Sigmoid colon (tissue), 7 donors: ENCODE data around the gene CDH23. TPM values are rescaled to one million over a fixed set of nuclear protein-coding genes. Genes with fewer than 3 reads are reported as not detected.

Source experiments
- DNase-seq: peaks from one replicate; pipeline ENCODE4 v3.0.0-alpha.2; 2019
- H3K27ac ChIP-seq, 4 donors: fragments of 200-600 bp; sonication (generic); one replicate each; pipeline ENCODE4 v1.5.1; 2016 to 2019; ENCODE audit warnings: mild to moderate bottlenecking in 1 of 4
- H3K27me3 ChIP-seq, 3 donors: fragments of 200-600 bp; sonication (generic); one replicate each; pipeline ENCODE4 v1.5.1; 2019; ENCODE audit warnings: mild to moderate bottlenecking in 1 of 3
- H3K36me3 ChIP-seq, 4 donors: fragments of 200-600 bp; sonication (generic); one replicate each; pipeline ENCODE4 v1.5.1; 2016 to 2019
- H3K4me1 ChIP-seq, 4 donors: fragments of 200-600 bp; sonication (generic); one replicate each; pipeline ENCODE4 v1.5.1; 2017 to 2019
- H3K4me3 ChIP-seq, 4 donors: fragments of 200-600 bp; sonication (generic); one replicate each; pipeline ENCODE4 v1.5.1; 2017 to 2019; ENCODE audit warnings: mild to moderate bottlenecking in 2 of 4, moderate library complexity in 1 of 4
- H3K9me3 ChIP-seq, 4 donors: fragments of 200-600 bp in 3 of 4; sonication (generic) in 3 of 4; one replicate each; pipeline versions ENCODE4 v1.5.1 to v1.6.1; 2013 to 2019
- CTCF ChIP-seq, 4 experiments: fragments of 450-650 bp in 3 of 4; fragments of 200-600 bp in 1 of 4; IDR thresholded peaks; one replicate each; pipeline ENCODE4 v1.5.1; 2016 to 2019; ENCODE audit warnings: antibody characterized with exemption in 4 of 4, mild to moderate bottlenecking in 3 of 4, moderate library complexity in 2 of 4
- EP300 ChIP-seq, 4 donors: sonication (generic); formaldehyde crosslinking; IDR thresholded peaks; one replicate each; pipeline ENCODE4 v1.6.1; 2017; ENCODE audit warnings: antibody characterized with exemption in 4 of 4
- POLR2A ChIP-seq, 2 donors: fragments of 450-650 bp; IDR thresholded peaks; one replicate each; pipeline ENCODE4 v1.6.1; 2016; ENCODE audit warnings: antibody characterized with exemption in 2 of 2, mild to moderate bottlenecking in 2 of 2, moderate library complexity in 2 of 2
- POLR2AphosphoS5 ChIP-seq, 4 donors: sonication (generic); formaldehyde crosslinking; IDR thresholded peaks; one replicate each; pipeline ENCODE4 v1.6.1; 2017; ENCODE audit warnings: antibody characterized with exemption in 4 of 4
- WGBS, 2 donors: extraction: QIAGEN DNeasy Blood & Tissue Kit; methylation state at CpG; one replicate each; pipeline ENCODE4 v1.1.7; 2013; 5-methylcytosine and 5-hydroxymethylcytosine counted together
- intact Hi-C: fragments of 100-400 bp; cut with DNase I; formaldehyde crosslinking; loops from one replicate; pipeline ENCODE4 v1.15.1; 2023
- polyA plus RNA-seq, 3 donors: library from polyadenylated mRNA; stranded (reverse); fragments of 200-250 nt; gene quantifications; one replicate each; pipeline ENCODE4 v1.2.3, GENCODE V29; 2013
- total RNA-seq, 4 donors: library from RNA; depleted of rRNA; stranded (reverse); fragments of >200 nt; gene quantifications; one replicate each; pipeline ENCODE4 v1.1.0, GENCODE V29; 2016
- donor health status: healthy with polysubstance abuse.
- donor health status: Bipolar disorder and iron deficiency.
- donor health status: healthy.

Gene CDH23
- total and polyA plus RNA-seq, 7 donors = 1.5 to 7.2 (median 3.0) TPM

GRCh38 chr10:71432101-71432905 lies 35.6 kb downstream of the CDH23 start:
- DNase-seq = no peak
- no peak overlapping the region for H3K4me3 ChIP-seq
- no peaks in the 10 kb centered on the region for H3K27me3 ChIP-seq
- H3K9me3 ChIP-seq = no peaks in the 10 kb centered on the region
- no peak overlapping the region for H3K27ac ChIP-seq
- TF ChIP-seq CTCF (IDR thresholded peaks at IDR 0.05) (no peak), POLR2A (IDR thresholded peaks at IDR 0.05) (no peak), POLR2AphosphoS5 (IDR thresholded peaks at IDR 0.05) (no peak), EP300 (IDR thresholded peaks at IDR 0.05) (no peak)
- H3K36me3 ChIP-seq = no peaks in the 10 kb centered on the region
- intact Hi-C loops = no loop called here
- 77 to 83% methylated on average over 15 of the region's 15 CpGs for WGBS, 2 donors
- no peaks in the 10 kb centered on the region for H3K4me1 ChIP-seq

- H3K27me3 ChIP-seq = no peaks in the 10 kb centered on the region
- WGBS, 2 donors = 85 to 91% methylated on average over 11 of the region's 11 CpGs
- H3K4me3 ChIP-seq = no peak overlapping the region
- no peaks in the 10 kb centered on the region for H3K9me3 ChIP-seq
- H3K36me3 ChIP-seq = no peaks in the 10 kb centered on the region
- H3K27ac ChIP-seq = no peak overlapping the region
- no peak for DNase-seq
- TF ChIP-seq POLR2AphosphoS5 (IDR thresholded peaks at IDR 0.05) (no peak), EP300 (IDR thresholded peaks at IDR 0.05) (no peak), CTCF (IDR thresholded peaks at IDR 0.05) (no peak), POLR2A (IDR thresholded peaks at IDR 0.05) (no peak)
- intact Hi-C loops = no loop called here
- no peaks in the 10 kb centered on the region for H3K4me1 ChIP-seq
These were observed 36.4 kb downstream of the CDH23 start for GRCh38 chr10:71432956-71433767.

- Histone ChIP-seq H3K27me3 (no peaks in the 10 kb centered on the region), H3K9me3 (no peaks in the 10 kb centered on the region), H3K4me1 (no peaks in the 10 kb centered on the region), H3K27ac (no peak overlapping the region), H3K4me3 (no peak overlapping the region), H3K36me3 (no peaks in the 10 kb centered on the region)
- intact Hi-C loops = no loop called here
- DNase-seq = no peak
- TF ChIP-seq CTCF (IDR thresholded peaks at IDR 0.05) = no peak
- no peak for TF ChIP-seq POLR2AphosphoS5 (IDR thresholded peaks at IDR 0.05)
- no peak for TF ChIP-seq POLR2A (IDR thresholded peaks at IDR 0.05)
- no peak for TF ChIP-seq EP300 (IDR thresholded peaks at IDR 0.05)
- WGBS, 2 donors = 82 to 83% methylated on average over 10 of the region's 10 CpGs
These were observed 37.3 kb downstream of the CDH23 start for GRCh38 chr10:71433768-71434744.

GRCh38 chr10:71434760-71435394 lies 38.2 kb downstream of the CDH23 start:
- H3K4me3 ChIP-seq = no peak overlapping the region
- no peaks in the 10 kb centered on the region for H3K9me3 ChIP-seq
- H3K4me1 ChIP-seq = no peaks in the 10 kb centered on the region
- no peak overlapping the region for H3K27ac ChIP-seq
- H3K36me3 ChIP-seq = no peaks in the 10 kb centered on the region
- no peak for DNase-seq
- 77 to 85% methylated on average over 4 of the region's 4 CpGs for WGBS, 2 donors
- intact Hi-C loops = no loop called here
- no peaks in the 10 kb centered on the region for H3K27me3 ChIP-seq
- TF ChIP-seq POLR2AphosphoS5 (IDR thresholded peaks at IDR 0.05) (no peak), EP300 (IDR thresholded peaks at IDR 0.05) (no peak)
